Measurements from ENCODE around the gene PLD2.

- no peak for TF ChIP-seq CTCF (IDR thresholded peaks at IDR 0.05)
- TF ChIP-seq EZH2 (IDR thresholded peaks at IDR 0.05; ENCODE audit: borderline replicate concordance, insufficient read depth, low read depth, low read length, poor library complexity, severe bottlenecking), result no peak
Measured at GRCh38 chr17:4818276-4818675, 11.3 kb downstream of the PLD2 start.

Data from B cell (primary cell).